ENCODE measurements around the gene CRP.

DNA sequence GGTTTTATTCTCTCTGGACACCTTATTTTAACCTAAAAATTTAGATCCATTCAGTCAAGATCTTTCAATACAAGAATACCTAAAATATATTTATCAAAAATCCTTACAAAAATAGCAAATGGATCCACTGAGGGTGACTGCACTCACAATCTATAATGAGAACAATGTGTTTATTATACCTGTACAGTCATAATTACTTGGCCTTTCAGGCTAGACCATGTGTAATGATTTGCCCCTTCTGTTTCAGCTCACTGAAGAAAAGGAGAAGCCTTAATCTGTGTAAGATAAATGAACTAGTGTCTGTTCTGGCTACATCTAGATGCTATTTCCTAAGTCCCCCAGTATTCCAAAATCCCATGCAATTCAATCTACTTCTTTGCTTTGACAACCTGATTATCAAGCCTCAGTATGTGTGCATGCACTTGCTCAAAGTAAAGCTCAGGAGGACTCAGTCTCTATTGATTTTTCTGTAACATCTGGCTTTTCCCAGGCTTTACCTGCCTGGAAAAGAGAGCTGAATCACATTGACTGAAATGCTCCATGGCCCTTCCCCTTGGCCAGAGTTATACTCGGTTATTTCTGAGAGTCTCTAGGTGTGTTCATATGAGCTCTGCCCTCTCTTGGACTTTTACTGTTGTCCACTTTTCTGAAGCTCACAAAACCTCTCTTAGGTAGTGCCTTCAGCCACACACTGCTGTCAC lies 27.6 kb downstream of the CRP start:
- TF ChIP-seq, protein P1, sequence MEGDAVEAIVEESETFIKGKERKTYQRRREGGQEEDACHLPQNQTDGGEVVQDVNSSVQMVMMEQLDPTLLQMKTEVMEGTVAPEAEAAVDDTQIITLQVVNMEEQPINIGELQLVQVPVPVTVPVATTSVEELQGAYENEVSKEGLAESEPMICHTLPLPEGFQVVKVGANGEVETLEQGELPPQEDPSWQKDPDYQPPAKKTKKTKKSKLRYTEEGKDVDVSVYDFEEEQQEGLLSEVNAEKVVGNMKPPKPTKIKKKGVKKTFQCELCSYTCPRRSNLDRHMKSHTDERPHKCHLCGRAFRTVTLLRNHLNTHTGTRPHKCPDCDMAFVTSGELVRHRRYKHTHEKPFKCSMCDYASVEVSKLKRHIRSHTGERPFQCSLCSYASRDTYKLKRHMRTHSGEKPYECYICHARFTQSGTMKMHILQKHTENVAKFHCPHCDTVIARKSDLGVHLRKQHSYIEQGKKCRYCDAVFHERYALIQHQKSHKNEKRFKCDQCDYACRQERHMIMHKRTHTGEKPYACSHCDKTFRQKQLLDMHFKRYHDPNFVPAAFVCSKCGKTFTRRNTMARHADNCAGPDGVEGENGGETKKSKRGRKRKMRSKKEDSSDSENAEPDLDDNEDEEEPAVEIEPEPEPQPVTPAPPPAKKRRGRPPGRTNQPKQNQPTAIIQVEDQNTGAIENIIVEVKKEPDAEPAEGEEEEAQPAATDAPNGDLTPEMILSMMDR (IDR thresholded peaks at IDR 0.05) = no peak
- no peak for TF ChIP-seq POLR2A (IDR thresholded peaks at IDR 0.05)
